Kidney tubule cell (primary cell): ENCODE data around the gene C17orf100.
"Not testable (repeated sequence)": the region's sequence is repeated elsewhere in the genome, so short reads cannot be mapped to it uniquely, and the experiment has no call there.

Experiments
- DNase-seq: peaks from one replicate; pipeline ENCODE4 v3.0.0-alpha.2; 2018; ENCODE audit warnings: low spot score

C17orf100 gene

GRCh38 chr17:6691958-6692357 is 40.4 kb downstream of the C17orf100 start:
- not testable (repeated sequence) for DNase-seq

GRCh38 chr17:6695051-6695450 is 43.5 kb downstream of the C17orf100 start:
- DNase-seq = no peak

GRCh38 chr17:6695565-6695964 is 44.0 kb downstream of the C17orf100 start:
- no peak for DNase-seq

- DNase-seq = no peak
Measured at GRCh38 chr17:6696906-6697305, 45.3 kb downstream of the C17orf100 start.

- DNase-seq = no peak
Measured at GRCh38 chr17:6698004-6698403, 46.4 kb downstream of the C17orf100 start.

- no peak for DNase-seq
Measured at GRCh38 chr17:6699997-6700947, 48.7 kb downstream of the C17orf100 start.

GRCh38 chr17:6700948-6701307 is 49.4 kb downstream of the C17orf100 start:
- DNase-seq = no peak

GRCh38 chr17:6701719-6702118 is 50.2 kb downstream of the C17orf100 start:
- no peak for DNase-seq

GRCh38 chr17:6702567-6703215 is 51.1 kb downstream of the C17orf100 start:
- no peak for DNase-seq
